ENCODE results near the gene ADAMTS15.

The ADAMTS15 gene

DNA sequence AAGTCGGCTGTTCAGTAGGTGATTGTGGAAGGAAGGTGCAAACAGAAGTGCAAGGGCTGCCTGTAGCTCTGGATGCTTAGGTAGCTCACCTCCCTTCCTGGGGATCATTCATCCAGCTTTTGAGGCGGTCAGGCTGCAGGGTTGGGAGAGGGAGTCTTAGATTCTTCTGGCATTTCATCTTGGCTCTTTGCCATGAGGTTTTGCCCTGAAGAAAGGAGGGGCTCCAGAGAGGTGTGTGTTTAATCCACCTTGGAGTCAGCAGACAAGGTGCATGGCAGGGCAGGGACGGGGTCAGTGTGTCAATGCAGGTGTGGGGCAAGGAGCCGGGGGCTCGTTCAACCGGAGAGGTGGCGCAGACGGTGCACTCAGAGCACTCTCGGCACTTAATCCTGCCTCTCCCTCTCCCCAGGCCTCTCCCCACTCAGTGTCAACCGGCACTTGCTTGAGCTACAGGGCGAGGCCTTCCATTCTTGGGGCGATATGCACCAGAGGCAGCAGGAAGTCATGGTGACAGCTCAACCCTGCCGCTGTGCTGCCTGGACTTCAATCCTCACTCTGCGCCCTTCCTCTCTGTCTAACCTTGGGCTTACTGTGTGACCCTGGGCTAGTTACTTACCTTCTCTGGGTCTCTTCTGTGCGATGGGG, 7.2 kb downstream of the ADAMTS15 start:
- DNase-seq (ENCODE audit: extremely low read depth, low read depth), result no peak
- TF ChIP-seq, protein P1, sequence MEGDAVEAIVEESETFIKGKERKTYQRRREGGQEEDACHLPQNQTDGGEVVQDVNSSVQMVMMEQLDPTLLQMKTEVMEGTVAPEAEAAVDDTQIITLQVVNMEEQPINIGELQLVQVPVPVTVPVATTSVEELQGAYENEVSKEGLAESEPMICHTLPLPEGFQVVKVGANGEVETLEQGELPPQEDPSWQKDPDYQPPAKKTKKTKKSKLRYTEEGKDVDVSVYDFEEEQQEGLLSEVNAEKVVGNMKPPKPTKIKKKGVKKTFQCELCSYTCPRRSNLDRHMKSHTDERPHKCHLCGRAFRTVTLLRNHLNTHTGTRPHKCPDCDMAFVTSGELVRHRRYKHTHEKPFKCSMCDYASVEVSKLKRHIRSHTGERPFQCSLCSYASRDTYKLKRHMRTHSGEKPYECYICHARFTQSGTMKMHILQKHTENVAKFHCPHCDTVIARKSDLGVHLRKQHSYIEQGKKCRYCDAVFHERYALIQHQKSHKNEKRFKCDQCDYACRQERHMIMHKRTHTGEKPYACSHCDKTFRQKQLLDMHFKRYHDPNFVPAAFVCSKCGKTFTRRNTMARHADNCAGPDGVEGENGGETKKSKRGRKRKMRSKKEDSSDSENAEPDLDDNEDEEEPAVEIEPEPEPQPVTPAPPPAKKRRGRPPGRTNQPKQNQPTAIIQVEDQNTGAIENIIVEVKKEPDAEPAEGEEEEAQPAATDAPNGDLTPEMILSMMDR (IDR thresholded peaks at IDR 0.05; ENCODE audit: low read depth, low read length), result no peak

DNA sequence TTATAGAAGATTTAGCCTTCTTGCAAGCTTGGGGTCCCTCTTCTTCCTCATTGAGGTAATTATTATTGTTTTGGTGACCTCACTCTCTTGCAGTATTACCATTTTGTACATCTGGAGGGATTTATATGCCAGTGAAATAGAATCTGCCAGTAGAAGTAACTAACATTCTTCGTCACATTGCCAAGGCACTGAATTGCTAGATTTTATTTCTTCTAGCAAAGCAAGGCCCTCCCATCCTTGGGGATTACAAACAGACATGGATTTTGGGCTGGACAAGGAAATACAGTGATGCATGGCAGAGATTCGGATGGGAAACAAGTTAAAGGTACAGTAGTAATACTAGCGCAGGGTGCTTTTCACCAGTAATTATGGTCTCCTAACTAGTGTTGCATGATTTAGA, 7.8 kb downstream of the ADAMTS15 start:
- TF ChIP-seq, protein P1 (IDR thresholded peaks at IDR 0.05; ENCODE audit: low read depth, low read length), result no peak
- no peak for DNase-seq (ENCODE audit: extremely low read depth, low read depth)

DNA sequence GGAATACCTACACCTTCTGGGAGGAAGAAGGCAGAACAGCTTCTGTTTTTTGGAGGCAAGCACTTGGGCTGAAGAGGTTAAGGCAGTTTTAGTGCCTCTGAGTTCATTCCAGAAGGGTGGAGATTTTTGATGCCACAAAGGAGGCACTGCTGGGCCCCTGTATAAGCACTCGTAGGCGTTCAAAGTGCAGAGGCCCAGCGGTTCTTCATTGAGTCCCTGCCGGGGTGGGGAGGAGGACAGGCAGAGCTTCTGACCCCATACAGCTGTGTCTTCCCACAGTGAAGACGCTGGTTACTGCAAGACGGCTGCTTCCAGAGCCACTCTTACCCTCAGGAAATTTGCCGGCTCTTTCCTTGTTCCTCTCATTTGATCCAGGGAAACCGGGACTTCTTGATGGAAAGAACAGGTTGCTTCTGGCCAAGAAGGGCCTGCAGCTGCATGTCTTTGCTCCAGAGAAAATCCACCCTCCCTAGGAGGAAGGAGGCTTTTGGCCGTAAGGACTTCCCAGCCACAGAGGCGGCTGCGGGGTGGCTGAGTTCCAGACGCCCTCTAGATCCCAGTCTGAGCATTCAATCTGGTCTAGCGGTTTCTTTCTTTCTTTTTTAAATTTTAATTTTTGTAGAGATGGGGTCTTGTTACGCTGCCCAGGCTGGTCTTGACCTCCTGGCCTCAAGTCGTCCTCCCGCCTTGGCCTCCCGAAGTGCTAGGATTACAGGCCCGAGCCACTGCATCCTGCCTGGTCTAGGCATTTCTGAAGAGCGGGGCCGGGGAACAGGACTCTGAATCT, 9.4 kb downstream of the ADAMTS15 start:
- TF ChIP-seq, protein P1 (IDR thresholded peaks at IDR 0.05; ENCODE audit: low read depth, low read length), result no peak

DNA sequence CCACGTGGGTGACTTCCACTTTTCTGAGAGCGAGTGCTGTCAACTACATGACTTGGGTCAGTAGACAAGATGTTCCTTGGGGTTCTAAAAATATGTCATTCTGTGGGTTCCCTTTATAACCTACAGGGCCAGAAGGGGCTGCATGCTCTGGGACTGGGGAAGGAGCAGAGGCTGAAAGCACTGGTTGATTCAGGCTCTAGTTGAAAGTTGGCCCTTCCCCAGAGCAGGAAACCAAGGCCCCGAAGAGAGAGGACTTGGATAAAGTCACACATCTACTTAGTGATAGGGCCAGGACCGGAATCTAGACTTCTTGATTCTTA, 9.9 kb downstream of the ADAMTS15 start:
- no peak for DNase-seq (ENCODE audit: extremely low read depth, low read depth)
- TF ChIP-seq, protein P1 (IDR thresholded peaks at IDR 0.05; ENCODE audit: low read depth, low read length), result no peak

More for the DNA sequence above, 9.4 kb downstream of the ADAMTS15 start:
- no peak for DNase-seq (ENCODE audit: extremely low read depth, low read depth)

DNA sequence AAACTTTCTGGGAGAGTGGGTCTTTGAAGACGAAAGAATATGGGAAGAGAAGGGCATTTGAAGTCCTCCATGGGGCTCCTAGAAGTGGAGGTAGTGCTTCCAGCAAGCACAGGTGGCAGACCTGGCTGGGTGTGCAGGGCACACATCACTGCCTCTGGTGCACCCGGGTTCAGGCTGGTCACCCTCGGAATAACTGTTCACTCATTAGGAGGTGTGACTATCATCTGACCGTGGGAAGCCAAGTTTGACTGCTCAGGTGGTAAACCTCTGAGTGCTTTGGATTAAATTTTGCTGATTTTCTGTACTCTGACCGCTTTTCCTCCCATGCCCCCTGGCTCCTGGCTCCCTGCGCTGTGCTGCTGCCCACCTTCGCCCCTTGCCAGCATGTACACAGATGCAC, 11.1 kb downstream of the ADAMTS15 start:
- TF ChIP-seq, protein P1 (IDR thresholded peaks at IDR 0.05; ENCODE audit: low read depth, low read length), result no peak
- no peak for DNase-seq (ENCODE audit: extremely low read depth, low read depth)

DNA sequence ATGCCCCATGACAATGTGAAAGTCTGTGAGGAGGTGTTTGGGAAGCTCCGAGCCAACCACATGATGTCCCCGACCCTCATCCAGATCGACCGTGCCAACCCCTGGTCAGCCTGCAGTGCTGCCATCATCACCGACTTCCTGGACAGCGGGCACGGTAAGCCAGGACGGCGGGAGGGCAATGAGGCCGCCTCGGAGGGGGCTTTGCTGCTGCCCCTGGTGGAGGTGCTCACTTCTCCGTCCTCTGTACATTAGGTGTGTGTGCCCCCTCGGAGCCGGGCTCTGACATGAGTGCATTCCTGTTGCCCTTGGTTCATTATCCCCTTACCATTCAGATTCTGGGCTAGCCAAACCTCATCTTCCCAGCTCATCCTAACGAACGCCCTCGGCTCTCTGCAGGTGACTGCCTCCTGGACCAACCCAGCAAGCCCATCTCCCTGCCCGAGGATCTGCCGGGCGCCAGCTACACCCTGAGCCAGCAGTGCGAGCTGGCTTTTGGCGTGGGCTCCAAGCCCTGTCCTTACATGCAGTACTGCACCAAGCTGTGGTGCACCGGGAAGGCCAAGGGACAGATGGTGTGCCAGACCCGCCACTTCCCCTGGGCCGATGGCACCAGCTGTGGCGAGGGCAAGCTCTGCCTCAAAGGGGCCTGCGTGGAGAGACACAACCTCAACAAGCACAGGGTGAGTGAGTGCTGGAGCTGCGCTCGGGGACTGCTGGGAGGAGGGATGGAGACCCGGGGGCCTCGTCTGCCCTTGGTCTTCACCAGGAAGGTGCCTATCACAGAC, 13.8 kb downstream of the ADAMTS15 start:
- DNase-seq (ENCODE audit: extremely low read depth, low read depth), result no peak
- TF ChIP-seq, protein P1 (IDR thresholded peaks at IDR 0.05; ENCODE audit: low read depth, low read length), result no peak

DNA sequence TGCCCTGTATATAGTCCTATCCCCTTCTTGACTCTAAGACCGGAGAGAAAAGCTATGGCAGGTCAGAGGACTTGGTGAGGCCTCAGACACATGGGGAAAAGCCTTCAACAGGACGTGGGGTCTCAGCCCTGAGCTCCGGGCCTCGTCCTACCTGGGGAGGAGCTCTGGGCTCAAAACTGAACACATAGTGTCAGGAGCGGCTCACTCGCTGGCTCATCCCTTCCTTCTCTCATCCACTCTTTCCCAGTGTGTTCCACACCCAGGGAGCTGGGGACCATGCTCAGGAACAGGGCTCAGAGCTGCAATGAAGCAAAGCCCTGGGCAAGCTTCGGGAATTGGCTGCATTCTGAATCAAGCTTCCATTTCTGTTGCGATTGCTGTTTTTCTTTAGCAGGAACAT, 14.5 kb downstream of the ADAMTS15 start:
- DNase-seq (ENCODE audit: extremely low read depth, low read depth), result no peak
- TF ChIP-seq, protein P1 (IDR thresholded peaks at IDR 0.05; ENCODE audit: low read depth, low read length), result no peak
